Bronchial epithelial cell (primary cell): ENCODE results near the gene ZNF222. TPM values are rescaled to one million over a fixed set of nuclear protein-coding genes. Genes with fewer than 3 reads are reported as not detected.

Experiments
- DNase-seq: peaks from one replicate; pipeline ENCODE4 v3.0.0-alpha.2; 2010; ENCODE audit warnings: low read depth
- FAIRE-seq: peaks from 2 replicates; lab custom pipeline; 2011; peaks lifted over from hg19 to GRCh38; lab: Jason Lieb, UNC
- H3K27me3 ChIP-seq: 2 replicates; pipeline ENCODE4 v1.5.1; 2011; ENCODE audit warnings: low read length; ENCODE audit not compliant: control insufficient read depth, insufficient read depth
- H3K36me3 ChIP-seq: 2 replicates; pipeline ENCODE4 v1.5.1; 2011; ENCODE audit warnings: low read length; ENCODE audit not compliant: control insufficient read depth, insufficient read depth
- H3K4me3 ChIP-seq: 2 replicates; pipeline ENCODE4 v1.5.1; 2011; ENCODE audit warnings: mild to moderate bottlenecking, low read depth, low read length, control low read depth
- CTCF ChIP-seq: IDR thresholded peaks from 2 replicates; pipeline ENCODE4 v1.5.1; 2011; ENCODE audit warnings: mild to moderate bottlenecking, moderate library complexity, low read length, control low read depth, inconsistent platforms; ENCODE audit not compliant: insufficient read depth, severe bottlenecking
- total RNA-seq: library from RNA; depleted of rRNA; stranded (reverse); fragments of >200 nt; gene quantifications from 2 replicates; pipeline ENCODE4 v1.2.1, GENCODE V29; 2014

Gene ZNF222
- total RNA-seq: 8.2 and 8.7 TPM in 2 replicates

GRCh38 chr19:44025217-44025936 is at the start of gene ZNF222:
Gene ZNF222, plus strand, starts transcription at chr19:44025379. Its CDS starts 58 bp downstream, at chr19:44025437.
- TF ChIP-seq CTCF: no peak
- peak; percentile 83 for DNase-seq
- no peaks in the 10 kb centered on the region for H3K27me3 ChIP-seq
- no peak for FAIRE-seq
- peaks cover 5% of the 10 kb centered on the region for H3K36me3 ChIP-seq
- H3K4me3 ChIP-seq: peak within 1 kb of the TSS; percentile 76

GRCh38 chr19:43976732-43977131 is 48.4 kb upstream of the ZNF222 start:
- no peaks in the 10 kb centered on the region for H3K36me3 ChIP-seq
- no peak for FAIRE-seq
- no peak for TF ChIP-seq CTCF
- no peak for DNase-seq
- no peak overlapping the region for H3K4me3 ChIP-seq
- no peaks in the 10 kb centered on the region for H3K27me3 ChIP-seq

GRCh38 chr19:43983544-43983911 is 41.7 kb upstream of the ZNF222 start:
- peak overlapping the region; percentile 88 for H3K4me3 ChIP-seq
- FAIRE-seq (no peak), DNase-seq (no peak)
- no peak for TF ChIP-seq CTCF
- H3K27me3 ChIP-seq: no peaks in the 10 kb centered on the region
- H3K36me3 ChIP-seq: no peaks in the 10 kb centered on the region

- Histone ChIP-seq H3K4me3 (peak within 1 kb of the TSS; percentile 88), H3K27me3 (no peaks in the 10 kb centered on the region), H3K36me3 (no peaks in the 10 kb centered on the region)
- peak; percentile 94 for DNase-seq
- no peak for TF ChIP-seq CTCF
- FAIRE-seq: peak; percentile 95
These were observed 41.1 kb upstream of the ZNF222 start, which contains the start of gene ZNF155 for GRCh38 chr19:43983912-43984686. Gene ZNF155, plus strand, starts transcription at chr19:43984188. Its CDS starts 4,356 bp downstream, at chr19:43988544.

- Histone ChIP-seq H3K4me3 (peak overlapping the region; percentile 88), H3K36me3 (peaks cover 2% of the 10 kb centered on the region), H3K27me3 (no peaks in the 10 kb centered on the region)
- no peak for TF ChIP-seq CTCF
- FAIRE-seq (no peak), DNase-seq (no peak)
These were observed 40.5 kb upstream of the ZNF222 start for GRCh38 chr19:43984687-43985000.
